H54 (cell line): ENCODE measurements around the gene RAD51B.

Experiments used
- DNase-seq: peaks from one replicate; pipeline ENCODE4 v3.0.0; 2011; ENCODE audit warnings: low spot score, mixed read lengths; ENCODE audit not compliant: insufficient read length
- FAIRE-seq: peaks from 3 replicates; lab custom pipeline; 2011; peaks lifted over from hg19 to GRCh38; lab: Jason Lieb, UNC
- POLR2A ChIP-seq: IDR thresholded peaks from 2 replicates; pipeline ENCODE4 v1.6.1; 2011; ENCODE audit warnings: low read depth, mild to moderate bottlenecking, low read length

The RAD51B gene

GRCh38 chr14:67853715-67854114, 34.1 kb downstream of the RAD51B start:
- FAIRE-seq: no peak
- DNase-seq: no peak

DNA sequence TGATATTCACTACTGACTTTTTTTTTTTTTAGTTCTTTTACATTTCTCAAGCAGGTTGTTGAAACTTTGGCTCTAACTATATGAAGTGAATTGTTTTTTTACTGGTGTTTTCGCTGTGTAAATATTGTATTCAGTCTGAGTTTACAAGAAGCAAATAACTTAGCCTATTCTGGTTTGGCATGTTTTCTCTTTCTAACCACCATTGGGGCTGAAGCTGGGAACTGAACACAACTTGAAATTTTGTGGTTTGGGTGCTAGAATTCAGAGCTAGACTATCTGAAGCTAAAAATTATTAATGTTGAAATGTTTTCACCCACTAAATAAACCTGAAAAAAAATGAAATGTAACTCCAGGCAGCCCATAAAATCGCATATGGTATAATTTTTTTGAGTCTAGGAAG, 37.2 kb downstream of the RAD51B start:
- FAIRE-seq (no peak), DNase-seq (no peak)

More at GRCh38 chr14:67853715-67854114, 34.1 kb downstream of the RAD51B start:
- no peak for TF ChIP-seq POLR2A

DNA sequence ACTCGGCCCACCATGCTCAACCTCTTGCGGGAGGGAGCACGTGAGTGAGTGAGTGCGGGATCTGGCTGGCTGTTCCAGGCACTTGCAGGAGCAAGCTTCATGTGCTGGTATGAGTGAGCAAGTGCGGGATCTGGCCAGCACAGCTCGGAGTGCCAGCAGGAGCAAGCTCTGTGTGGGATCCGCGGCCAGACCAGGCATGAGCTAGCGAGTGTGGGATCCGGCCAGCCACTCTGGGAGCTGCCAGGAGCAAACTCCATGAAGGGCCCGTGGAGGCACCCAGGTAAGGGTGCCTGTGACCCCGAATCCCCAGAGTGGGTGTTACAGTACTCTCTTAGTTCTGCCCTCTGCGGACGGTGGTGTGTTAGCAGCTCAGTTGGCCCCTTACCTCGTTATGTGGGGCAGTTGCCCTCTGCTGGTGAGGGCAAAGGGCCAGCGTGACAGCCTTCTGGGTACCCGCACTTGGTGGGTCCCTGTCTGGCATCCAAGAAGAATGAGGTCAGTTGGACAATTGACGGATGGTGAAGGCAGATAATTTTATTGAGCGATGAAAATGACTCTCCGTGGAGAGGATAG, 38.3 kb downstream of the RAD51B start:
- DNase-seq (no peak), FAIRE-seq (no peak)
- TF ChIP-seq POLR2A: no peak

More for the DNA sequence above, 37.2 kb downstream of the RAD51B start:
- TF ChIP-seq POLR2A: no peak

DNA sequence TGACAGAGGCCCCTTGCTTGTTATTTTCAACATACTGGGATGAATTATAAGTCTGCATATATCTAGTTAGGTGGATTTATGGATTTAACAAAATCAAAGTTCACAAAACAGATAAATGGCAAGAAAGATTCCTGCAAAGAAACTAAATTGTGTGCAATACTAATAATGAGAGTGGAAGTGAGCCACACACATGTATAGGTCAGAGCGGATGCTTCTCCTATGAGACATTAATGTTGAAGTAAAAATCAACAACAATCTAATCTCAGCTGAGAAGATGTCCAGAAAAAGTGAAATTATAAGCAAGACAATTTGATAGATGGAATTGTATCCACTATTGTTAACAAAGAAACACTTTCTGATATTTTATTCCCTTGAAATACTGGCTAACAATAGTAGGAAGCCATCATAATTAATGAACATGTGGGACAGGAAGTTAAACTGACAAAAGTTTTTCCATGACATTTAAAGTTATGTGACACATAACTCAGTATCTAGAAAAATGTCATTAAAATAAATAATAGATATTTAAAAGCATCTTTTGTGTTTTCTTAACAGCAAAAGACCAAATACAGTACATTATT, 39.7 kb downstream of the RAD51B start:
- no peak for TF ChIP-seq POLR2A
- FAIRE-seq (no peak), DNase-seq (no peak)

DNA sequence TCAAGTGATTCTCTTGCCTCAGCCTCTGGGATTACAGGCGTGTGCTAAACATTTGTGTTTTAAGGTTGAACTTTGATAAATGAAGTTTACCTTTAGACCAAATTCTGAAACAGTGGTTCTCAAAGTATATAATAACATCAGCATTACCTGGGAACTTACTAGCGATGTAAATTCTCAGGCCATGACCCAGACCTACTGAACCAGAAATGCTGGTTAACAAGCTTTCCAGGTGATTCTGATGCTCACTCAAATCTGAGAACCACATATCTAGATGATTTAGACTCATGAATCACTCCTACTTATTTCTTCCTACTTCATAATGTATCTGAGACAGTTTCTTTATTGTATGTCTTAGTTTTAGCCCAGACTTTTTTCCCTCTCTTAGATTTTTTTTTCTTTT, 43.6 kb downstream of the RAD51B start:
- no peak for TF ChIP-seq POLR2A
- DNase-seq: no peak
- no peak for FAIRE-seq

GRCh38 chr14:67875175-67876006, 55.8 kb downstream of the RAD51B start:
- DNase-seq: no peak
- no peak for TF ChIP-seq POLR2A
- no peak for FAIRE-seq

DNA sequence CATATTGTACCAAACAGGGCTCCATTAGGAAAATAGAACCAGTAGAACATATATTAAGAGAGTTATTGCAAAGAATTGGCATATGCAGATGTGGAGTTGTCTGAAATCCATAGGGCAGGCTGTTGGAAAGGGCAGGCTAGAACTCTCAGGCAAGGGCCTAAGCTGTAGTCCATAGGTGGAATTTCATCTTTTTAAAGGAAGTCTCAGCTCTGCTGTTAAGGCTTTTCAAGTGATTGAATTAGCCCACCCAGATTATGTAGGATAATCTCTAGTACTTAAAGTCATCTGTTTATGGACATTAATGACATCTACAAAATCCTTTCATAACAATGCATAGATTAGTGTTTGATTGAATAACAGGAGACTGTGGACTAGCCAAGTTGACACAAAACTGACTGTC, 59.4 kb downstream of the RAD51B start:
- no peak for FAIRE-seq
- no peak for DNase-seq
- TF ChIP-seq POLR2A: no peak

- TF ChIP-seq POLR2A: no peak
- DNase-seq (no peak), FAIRE-seq (no peak)
Observed at GRCh38 chr14:67881225-67881624, 61.6 kb downstream of the RAD51B start.

DNA sequence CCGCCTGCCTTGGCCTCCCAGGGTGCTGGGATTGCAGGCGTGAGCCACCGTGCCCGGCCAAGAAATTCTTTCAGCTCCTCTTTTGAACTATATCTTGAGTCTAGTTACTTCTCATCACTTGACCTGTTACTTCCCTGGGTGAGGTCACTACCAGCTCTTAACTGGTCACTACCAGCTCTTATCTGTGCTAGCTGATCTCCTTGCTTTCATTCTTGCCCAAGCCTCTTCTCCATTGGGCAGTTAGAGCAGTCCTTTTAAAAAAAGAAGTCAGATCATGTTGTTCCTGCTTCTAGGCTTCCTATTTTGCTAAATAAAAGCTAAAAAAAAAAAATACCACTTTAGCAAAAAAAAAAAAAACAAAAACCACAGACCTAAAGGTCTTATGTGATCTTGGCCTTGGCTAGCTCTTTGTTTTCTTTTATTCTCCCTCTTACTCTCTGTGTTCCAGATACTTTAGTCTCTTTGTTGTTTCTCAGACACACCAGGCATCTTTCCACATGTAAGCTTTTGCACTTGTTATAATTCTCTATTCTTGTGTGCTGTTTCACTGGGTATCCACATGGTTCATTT, 63.5 kb downstream of the RAD51B start:
- no peak for DNase-seq

GRCh38 chr14:67883717-67884116, 64.1 kb downstream of the RAD51B start:
- DNase-seq (no peak), FAIRE-seq (no peak)
- TF ChIP-seq POLR2A: no peak

More for the DNA sequence above, 63.5 kb downstream of the RAD51B start:
- FAIRE-seq: no peak
- TF ChIP-seq POLR2A: no peak

DNA sequence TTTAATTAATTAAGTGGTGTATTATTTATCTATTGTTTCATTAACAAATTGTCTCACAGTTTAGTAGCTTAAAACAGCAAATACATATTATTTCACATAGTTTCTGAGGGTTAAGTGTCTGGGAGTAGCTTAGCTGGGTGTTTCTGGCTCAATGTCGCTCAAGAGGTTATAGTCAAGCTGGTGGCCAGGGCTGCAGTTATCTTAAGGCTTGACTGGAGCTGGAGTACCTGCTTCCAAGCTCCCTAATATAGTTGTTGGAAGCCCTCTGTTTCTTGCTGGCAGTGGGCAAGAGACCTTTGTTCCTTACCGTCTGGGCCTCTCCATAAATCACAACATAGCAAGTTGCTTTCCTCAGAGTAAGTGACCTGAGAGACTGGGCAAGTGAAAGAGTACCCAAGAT, 66.6 kb downstream of the RAD51B start:
- no peak for DNase-seq
- FAIRE-seq: no peak
- no peak for TF ChIP-seq POLR2A

DNA sequence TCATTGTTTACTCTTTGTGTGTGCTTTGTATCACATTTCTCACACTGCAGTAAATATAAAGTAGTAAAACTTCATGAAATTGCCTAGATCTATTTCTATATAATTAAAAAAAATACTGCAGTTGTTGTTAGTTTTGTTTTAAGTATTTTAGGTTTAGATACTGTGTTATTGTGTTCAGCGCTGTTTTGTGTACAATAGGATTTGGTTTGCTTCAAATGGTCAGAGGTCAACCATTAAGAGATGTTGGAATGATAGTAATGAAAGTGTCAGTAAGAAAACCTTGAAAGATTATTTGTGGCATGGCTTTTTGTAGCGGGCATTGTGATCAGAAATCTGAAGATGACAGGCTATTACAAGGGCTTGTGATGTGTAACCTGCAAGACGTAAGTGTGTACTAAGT, 67.9 kb downstream of the RAD51B start:
- no peak for FAIRE-seq
- DNase-seq: no peak
- TF ChIP-seq POLR2A: no peak

DNA sequence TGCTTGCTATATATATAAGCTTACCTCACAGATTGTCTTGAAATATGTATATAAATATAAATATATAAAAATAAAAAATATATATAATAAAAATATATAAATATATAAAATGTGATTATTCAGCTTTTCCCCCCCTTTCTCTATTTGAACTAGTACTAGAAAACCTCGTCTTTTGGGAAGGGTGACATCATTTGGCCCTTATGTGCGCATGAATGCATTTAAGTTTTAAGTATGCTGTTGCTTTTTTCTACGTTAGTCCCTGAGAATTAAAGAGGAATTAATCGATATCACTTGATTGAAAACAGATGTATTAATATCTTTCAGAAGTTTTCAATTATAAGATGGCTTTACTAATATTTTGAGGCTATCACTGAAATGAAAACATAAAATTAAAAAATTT, 69.9 kb downstream of the RAD51B start:
- TF ChIP-seq POLR2A: no peak
- DNase-seq (no peak), FAIRE-seq (no peak)

- FAIRE-seq (no peak), DNase-seq (no peak)
- no peak for TF ChIP-seq POLR2A
Observed at GRCh38 chr14:67892466-67893100, 73.0 kb downstream of the RAD51B start.
